Activated CD8-positive, alpha-beta memory T cell treated with anti-CD3 and anti-CD28 coated beads, Interleukin-2, amount 50 U/mL, for 24 hours (primary cell): Measurements from ENCODE around the gene LDLRAD1.
"Not testable (repeated sequence)": the region's sequence is repeated elsewhere in the genome, so short reads cannot be mapped to it uniquely, and the experiment has no call there.

ENCODE experiments used
- DNase-seq: peaks from one replicate; pipeline ENCODE4 v3.0.0-alpha.2; 2020; ENCODE audit errors: extremely low read depth

Gene LDLRAD1

GRCh38 chr1:54017979-54018378, at the start of gene LDLRAD1:
Gene LDLRAD1, minus strand, starts transcription at chr1:54018186. Its CDS starts 74 bp downstream, at chr1:54018112.
- no peak for DNase-seq

GRCh38 chr1:54064299-54064698, 46.3 kb upstream of the LDLRAD1 start:
- no peak for DNase-seq

- DNase-seq: no peak
Observed at GRCh38 chr1:54054438-54054749, 36.4 kb upstream of the LDLRAD1 start.

GRCh38 chr1:54053745-54054437, 35.9 kb upstream of the LDLRAD1 start:
- no peak for DNase-seq

- peak; percentile 94 for DNase-seq
Observed at GRCh38 chr1:54052934-54053744, 35.2 kb upstream of the LDLRAD1 start, which contains the start of the genes TCEANC2 and TMEM59. Gene TCEANC2, plus strand, starts transcription at chr1:54053608. Its CDS starts 815 bp downstream, at chr1:54054423. Gene TMEM59, minus strand, starts transcription at chr1:54053204. Its CDS starts 16 bp downstream, at chr1:54053188.

- DNase-seq: no peak
Observed at GRCh38 chr1:54052431-54052933, 34.5 kb upstream of the LDLRAD1 start.

- DNase-seq: no peak
Observed at GRCh38 chr1:54051933-54052430, 34.0 kb upstream of the LDLRAD1 start.

- not testable (repeated sequence) for DNase-seq
Observed at GRCh38 chr1:54050435-54050834, 32.4 kb upstream of the LDLRAD1 start.

GRCh38 chr1:54047384-54048305, 29.7 kb upstream of the LDLRAD1 start:
- no peak for DNase-seq

- DNase-seq: no peak
Observed at GRCh38 chr1:54046671-54047383, 28.8 kb upstream of the LDLRAD1 start.

GRCh38 chr1:54045496-54045895, 27.5 kb upstream of the LDLRAD1 start:
- no peak for DNase-seq

GRCh38 chr1:54041806-54042205, 23.8 kb upstream of the LDLRAD1 start:
- DNase-seq: no peak

- DNase-seq: no peak
Observed at GRCh38 chr1:54037476-54037875, 19.5 kb upstream of the LDLRAD1 start.

- no peak for DNase-seq
Observed at GRCh38 chr1:54028306-54029251, 10.6 kb upstream of the LDLRAD1 start.

- no peak for DNase-seq
Observed at GRCh38 chr1:54027848-54028247, 9.9 kb upstream of the LDLRAD1 start.

- not testable (repeated sequence) for DNase-seq
Observed at GRCh38 chr1:54024811-54025210, 6.8 kb upstream of the LDLRAD1 start.

- no peak for DNase-seq
Observed at GRCh38 chr1:54024358-54024757, 6.4 kb upstream of the LDLRAD1 start.

GRCh38 chr1:54019562-54020176, 1.7 kb upstream of the LDLRAD1 start:
- DNase-seq: not testable (repeated sequence)

GRCh38 chr1:54018635-54019034, 649 bp upstream of the LDLRAD1 start:
- no peak for DNase-seq
